ENCODE measurements around the gene KRTAP5-1.

GRCh38 chr11:1570531-1570895 lies 14.6 kb downstream of the KRTAP5-1 start:
- TF ChIP-seq POLR2A (IDR thresholded peaks at IDR 0.05) (no peak), CTCF (IDR thresholded peaks at IDR 0.05) (no peak)

Data from adrenal gland (tissue), 5 donors.